ENCODE measurements around the gene SLC12A9. TPM values are rescaled to one million over a fixed set of nuclear protein-coding genes. Genes with fewer than 3 reads are reported as not detected.
"Not testable (repeated sequence)": the region's sequence is repeated elsewhere in the genome, so short reads cannot be mapped to it uniquely, and the experiment has no call there.

SLC12A9 gene
- total RNA-seq, 1 donor from 2014 or later: 28.7 TPM

- no peak for ATAC-seq
- intact Hi-C loops (cut with DNase I): loop anchor here (5.0 kb wide), 1 partner anchor 57 kb away; no protein-coding TSS in a partner anchor
- no peak for DNase-seq (ENCODE audit: low spot score)
These were observed 1.8 kb downstream of the SLC12A9 start for GRCh38 chr7:100854146-100854895.

- intact Hi-C loops (cut with DNase I): loop anchor here (5.0 kb wide), 1 partner anchor 58 kb away; no protein-coding TSS in a partner anchor
- not testable (repeated sequence) for ATAC-seq; DNase-seq (ENCODE audit: low spot score)
These were observed 2.4 kb downstream of the SLC12A9 start for GRCh38 chr7:100854899-100855298.

DNA sequence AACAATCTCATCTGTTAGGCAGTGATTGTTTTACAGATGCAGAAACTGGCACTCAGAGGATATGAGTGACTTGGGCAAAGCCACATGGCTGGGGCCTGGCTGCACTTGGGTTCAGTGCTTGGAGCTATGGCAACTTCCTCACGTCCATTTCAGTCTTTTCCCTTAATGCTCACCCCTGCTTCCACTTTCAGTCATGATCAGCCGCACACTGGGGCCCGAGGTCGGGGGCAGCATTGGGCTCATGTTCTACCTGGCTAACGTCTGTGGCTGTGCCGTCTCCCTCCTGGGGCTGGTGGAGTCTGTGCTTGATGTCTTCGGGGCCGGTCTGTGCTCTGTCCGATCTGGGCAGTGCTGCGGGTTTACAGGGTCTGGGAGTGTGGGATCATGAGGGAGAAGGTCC is 3.0 kb downstream of the SLC12A9 start:
- intact Hi-C loops (cut with DNase I): no loop called here
- ATAC-seq: no peak
- no peak for DNase-seq (ENCODE audit: low spot score)

GRCh38 chr7:100856871-100857282 is 4.4 kb downstream of the SLC12A9 start:
- intact Hi-C loops (cut with DNase I): no loop called here
- ATAC-seq (no peak), DNase-seq (ENCODE audit: low spot score) (no peak)

DNA sequence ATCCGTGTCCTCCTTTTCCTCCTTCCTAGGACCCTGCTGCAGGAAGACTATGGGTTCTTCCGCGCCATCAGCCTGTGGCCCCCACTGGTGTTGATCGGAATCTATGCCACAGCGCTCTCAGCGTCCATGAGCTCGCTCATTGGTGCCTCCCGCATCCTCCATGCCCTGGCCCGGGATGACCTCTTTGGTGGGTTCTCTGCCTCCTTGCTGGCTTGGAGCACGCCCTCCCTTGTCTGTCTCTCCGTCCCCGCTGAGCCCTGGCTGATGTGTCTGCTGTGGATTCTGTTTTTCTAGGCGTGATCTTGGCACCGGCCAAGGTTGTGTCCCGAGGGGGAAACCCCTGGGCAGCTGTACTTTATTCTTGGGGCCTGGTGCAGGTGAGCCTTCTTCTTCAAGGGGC is 7.3 kb downstream of the SLC12A9 start:
- intact Hi-C loops (cut with DNase I): no loop called here
- DNase-seq (ENCODE audit: low spot score) (no peak), ATAC-seq (no peak)

DNA sequence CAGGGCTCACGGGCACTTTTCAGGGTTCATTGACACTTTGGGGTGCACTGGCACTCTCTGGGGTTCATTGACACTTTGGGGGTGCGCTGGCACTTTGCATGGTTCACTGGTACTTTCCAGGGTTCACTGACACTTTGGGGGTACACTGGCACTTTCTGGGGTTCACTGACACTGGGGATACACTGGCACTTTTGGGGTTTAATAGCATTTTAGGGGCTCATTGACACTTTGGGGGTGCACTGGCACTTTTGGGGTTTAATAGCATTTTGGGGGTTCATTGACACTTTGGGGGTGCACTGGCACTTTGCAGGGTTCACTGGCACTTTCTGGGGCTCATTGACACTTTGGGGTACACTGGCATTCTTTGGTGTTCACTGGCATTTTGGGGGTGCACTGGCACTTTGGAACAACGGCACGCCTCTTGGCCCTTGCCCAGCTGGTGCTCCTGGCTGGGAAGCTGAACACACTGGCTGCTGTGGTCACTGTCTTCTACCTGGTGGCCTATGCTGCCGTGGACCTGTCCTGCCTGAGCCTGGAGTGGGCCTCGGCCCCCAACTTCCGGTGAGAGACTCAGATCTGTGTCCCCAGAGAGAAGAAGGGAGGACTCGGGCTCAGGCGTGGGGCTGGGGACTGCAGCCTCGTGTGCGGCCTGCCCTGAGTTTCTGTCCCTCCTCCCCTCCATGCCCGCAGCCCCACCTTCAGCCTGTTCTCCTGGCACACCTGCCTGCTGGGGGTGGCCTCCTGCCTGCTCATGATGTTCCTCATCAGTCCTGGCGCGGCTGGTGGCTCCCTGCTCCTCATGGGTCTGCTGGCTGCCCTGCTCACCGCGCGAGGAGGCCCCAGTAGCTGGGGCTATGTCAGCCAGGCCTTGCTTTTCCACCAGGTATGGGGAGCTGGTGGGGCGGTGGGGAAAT is 8.4 kb downstream of the SLC12A9 start:
- no peak for DNase-seq (ENCODE audit: low spot score)
- intact Hi-C loops (cut with DNase I): no loop called here
- no peak for ATAC-seq

GRCh38 chr7:100861616-100861985 is 9.1 kb downstream of the SLC12A9 start:
- intact Hi-C loops (cut with DNase I): no loop called here
- no peak for DNase-seq (ENCODE audit: low spot score)
- no peak for ATAC-seq

GRCh38 chr7:100863406-100863950 is 11.0 kb downstream of the SLC12A9 start:
- intact Hi-C loops (cut with DNase I): no loop called here
- DNase-seq (ENCODE audit: low spot score) (no peak), ATAC-seq (no peak)

GRCh38 chr7:100864263-100864845 is 11.8 kb downstream of the SLC12A9 start:
- no peak for DNase-seq (ENCODE audit: low spot score)
- no peak for ATAC-seq
- intact Hi-C loops (cut with DNase I): no loop called here

DNA sequence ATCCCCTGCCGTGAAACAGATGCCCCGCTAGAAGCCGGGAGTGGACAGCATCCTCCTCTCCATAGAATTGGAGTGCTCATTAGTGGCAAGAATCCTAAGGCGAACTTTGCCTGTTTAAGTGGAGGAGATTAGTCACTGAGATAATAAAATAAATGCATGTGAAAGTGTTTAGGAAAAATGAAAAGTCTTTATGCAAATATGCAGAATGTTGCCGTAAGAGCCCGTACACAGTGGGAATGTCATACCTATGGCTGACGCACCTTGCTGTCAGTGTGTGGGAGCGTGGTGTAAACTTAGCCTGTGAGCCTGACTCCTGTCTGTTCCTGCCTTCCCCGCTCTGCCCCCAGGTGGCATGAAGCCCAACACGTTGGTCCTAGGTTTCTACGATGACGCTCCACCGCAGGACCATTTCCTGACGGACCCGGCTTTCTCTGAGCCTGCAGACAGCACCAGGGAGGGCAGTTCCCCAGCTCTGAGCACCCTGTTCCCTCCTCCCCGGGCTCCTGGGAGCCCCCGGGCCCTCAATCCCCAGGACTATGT is 12.9 kb downstream of the SLC12A9 start:
- intact Hi-C loops (cut with DNase I): no loop called here
- DNase-seq (ENCODE audit: low spot score): no peak
- ATAC-seq: no peak

- DNase-seq (ENCODE audit: low spot score) (peak; percentile 91), ATAC-seq (peak; percentile 16)
- intact Hi-C loops (cut with DNase I): no loop called here
These were observed 13.6 kb downstream of the SLC12A9 start for GRCh38 chr7:100865938-100866728.

DNA sequence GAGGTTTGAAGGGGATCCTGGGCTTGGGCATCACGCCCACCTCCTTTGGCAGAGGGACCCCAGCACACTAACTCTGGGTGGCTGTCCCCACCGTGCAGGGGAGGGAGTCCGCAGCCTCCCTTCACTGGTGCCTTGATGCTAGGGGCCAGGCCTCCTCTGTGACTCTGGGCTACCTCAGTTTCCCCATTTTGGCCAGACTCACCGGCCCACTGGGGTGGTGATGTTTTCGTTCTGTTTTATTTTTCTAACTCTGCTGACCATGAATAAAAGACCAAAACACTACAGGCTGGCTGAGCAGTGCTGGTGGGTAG is 14.2 kb downstream of the SLC12A9 start:
- intact Hi-C loops (cut with DNase I): no loop called here
- no peak for ATAC-seq
- no peak for DNase-seq (ENCODE audit: low spot score)

DNA sequence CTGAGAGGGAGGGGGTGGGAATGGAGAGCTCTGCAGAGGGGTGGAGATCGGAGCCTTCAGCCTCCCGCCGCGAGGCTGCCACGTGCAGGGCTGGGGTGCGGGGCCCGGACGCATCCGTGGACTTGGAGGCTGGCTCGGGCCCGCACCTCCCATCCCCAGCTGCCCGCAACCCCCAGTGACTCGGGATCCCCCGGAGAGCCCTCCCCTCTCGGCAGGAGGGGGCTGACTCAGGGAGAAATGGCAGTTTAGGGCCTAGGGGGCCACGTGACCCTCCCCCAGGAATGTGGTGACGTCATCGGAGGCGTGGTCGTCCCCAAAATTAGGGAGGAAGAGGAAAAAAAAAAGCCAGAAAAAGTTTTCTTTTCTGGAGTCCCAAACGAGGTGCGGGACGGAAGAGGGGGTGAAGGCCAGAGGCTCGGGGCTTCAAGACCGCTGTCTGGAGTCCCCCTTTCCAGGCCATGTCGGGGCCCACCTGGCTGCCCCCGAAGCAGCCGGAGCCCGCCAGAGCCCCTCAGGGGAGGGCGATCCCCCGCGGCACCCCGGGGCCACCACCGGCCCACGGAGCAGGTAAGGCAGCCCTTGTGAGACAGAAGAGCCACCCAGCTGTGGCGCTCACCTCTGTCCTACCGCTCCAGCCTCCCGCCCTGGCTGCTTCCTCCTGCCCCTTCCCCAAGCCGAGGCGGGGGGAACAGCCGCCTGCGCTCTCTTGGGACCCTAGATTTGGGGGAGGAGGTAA is 14.7 kb downstream of the SLC12A9 start, which contains the start of gene TRIP6:
TRIP6 (plus strand) TSS at position 348 of the 736 bp plus-strand sequence; CDS start at position 459, 111 bp downstream.
- ATAC-seq (peak; percentile 90), DNase-seq (ENCODE audit: low spot score) (peak; percentile 99)
- intact Hi-C loops (cut with DNase I): no loop called here

DNA sequence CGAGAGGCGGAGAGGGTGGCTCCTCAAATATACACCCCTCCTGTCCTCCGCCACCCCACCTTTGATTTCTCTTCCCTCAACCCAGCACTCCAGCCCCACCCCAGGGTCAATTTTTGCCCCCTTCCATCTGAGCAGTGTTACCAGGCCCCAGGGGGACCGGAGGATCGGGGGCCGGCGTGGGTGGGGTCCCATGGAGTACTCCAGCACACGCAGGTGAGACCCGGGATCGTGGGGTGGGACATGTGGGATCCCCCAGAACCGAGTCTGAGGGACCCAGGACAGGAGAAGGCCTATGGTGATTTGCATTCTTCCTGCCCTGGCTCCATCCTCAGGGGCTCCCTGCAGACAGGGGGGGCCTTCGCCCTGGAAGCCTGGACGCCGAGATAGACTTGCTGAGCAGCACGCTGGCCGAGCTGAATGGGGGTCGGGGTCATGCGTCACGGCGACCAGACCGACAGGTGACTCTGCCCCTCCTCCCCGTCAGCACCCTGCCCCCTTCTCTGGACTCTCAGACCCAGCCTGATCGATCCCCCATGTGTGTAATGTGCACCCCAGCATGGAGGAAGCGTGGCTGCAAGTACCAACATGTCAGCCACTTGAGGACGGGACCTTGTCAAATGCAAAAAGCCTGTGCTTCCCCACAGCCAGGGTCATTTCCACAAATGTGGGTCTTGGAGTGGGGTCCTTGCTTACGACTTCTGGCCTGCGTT is 15.4 kb downstream of the SLC12A9 start:
- intact Hi-C loops (cut with DNase I): no loop called here
- DNase-seq (ENCODE audit: low spot score) (no peak), ATAC-seq (peak; percentile 14)

DNA sequence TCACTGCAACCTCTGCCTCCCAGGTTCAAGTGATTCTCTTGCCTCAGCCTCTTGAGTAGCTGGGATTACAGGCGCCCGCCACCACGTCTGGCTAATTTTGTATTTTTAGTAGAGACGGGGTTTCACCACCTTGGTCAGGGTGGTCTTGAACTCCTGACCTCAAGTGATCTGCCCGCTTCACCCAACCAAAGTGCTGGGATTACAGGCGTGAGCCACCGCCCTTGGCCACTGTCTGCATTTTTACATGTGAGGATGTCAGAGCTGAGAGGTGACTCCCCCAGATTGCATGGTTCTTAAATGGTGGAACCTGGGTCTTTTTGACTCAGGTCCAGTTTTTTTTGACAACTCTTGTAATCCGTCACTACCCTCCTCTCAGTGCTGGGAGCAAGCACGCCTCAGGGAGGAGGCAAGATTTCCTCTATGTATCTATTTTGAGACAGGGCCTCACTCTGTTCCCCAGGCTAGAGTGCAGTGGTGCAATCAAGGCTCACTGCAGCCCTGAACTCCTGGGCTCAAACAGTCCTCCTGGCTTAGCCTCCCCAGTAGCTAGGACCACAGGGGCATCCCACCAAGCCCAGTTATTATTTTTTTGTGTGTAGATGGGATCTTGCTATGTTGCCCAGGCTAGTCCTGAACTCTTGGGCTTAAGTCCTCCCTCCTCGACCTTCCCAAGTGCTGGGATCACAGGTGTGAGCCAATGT is 21.2 kb downstream of the SLC12A9 start:
- intact Hi-C loops (cut with DNase I): loop anchor here (10.0 kb wide), 1 partner anchor 901 kb away; no protein-coding TSS in a partner anchor
- no peak for ATAC-seq
- DNase-seq (ENCODE audit: low spot score): no peak

DNA sequence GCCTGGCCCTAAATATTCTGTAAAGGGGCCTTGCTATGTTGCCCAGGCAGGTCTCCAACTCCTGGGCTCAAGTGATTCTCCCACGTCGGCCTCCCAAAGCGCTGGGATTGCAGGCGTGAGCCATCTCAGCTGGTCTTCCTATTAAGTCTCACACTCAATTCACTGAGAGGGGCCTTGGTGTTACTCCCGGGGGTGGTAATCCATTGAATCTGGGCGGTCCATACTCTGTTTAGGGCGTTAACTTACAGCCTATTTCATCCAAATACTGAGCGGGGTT is 21.7 kb downstream of the SLC12A9 start:
- DNase-seq (ENCODE audit: low spot score) (no peak), ATAC-seq (peak; percentile 1)
- intact Hi-C loops (cut with DNase I): loop anchor here (10.0 kb wide), 1 partner anchor 901 kb away; no protein-coding TSS in a partner anchor
